ENCODE data around the gene MBP. TPM values are rescaled to one million over a fixed set of nuclear protein-coding genes. Genes with fewer than 3 reads are reported as not detected.

MBP gene
- total and polyA plus RNA-seq, 2 of the 13 experiments (the other 11 are each of a cell fraction or from before 2014, with no cell fraction given) = 5.0 to 8.5 TPM

DNA sequence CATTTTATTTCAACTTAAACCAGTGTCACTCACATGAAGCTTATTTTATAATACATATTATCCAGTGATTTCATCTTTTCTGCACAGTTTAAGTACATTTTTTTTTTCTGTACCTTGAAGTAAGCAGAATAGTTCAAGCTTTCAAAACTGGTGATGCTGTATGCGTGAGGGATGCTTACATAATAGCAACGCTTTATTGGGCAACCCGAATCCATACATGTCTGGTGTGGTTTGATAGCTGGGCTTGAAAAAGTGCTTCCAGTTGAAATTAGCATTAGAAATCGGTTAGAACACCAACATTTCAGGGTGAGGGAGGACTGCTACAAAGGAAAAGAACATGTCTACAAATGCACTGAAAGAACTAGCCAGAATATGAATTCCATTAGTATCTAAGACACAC, 117.4 kb downstream of the MBP start:
- H3K27ac ChIP-seq (ENCODE audit: extremely low read length, insufficient read depth, low read length) = no peak overlapping the region
- 90% methylated on average over 4 of the region's 4 CpGs for WGBS (ENCODE audit: low lambda C conversion rate)
- no peak overlapping the region for H3K4me3 ChIP-seq (replicated peaks in 1 of 3; ENCODE audit: insufficient read depth in 1 of 3, low read depth in 2 of 3, low read length in 3 of 3)
- TF ChIP-seq ZFP62 (CRISPR knock-in tag; IDR thresholded peaks at IDR 0.05) = no peak
- TF ChIP-seq CEBPB (IDR thresholded peaks at IDR 0.05; ENCODE audit: borderline replicate concordance, low read depth, low read length) = peak; percentile 39; the same call in 1 of the 2 replicates
- no peak for ATAC-seq
- POLR2A ChIA-PET = no interaction called here
- no peak for DNase-seq (ENCODE audit: low spot score)
- H3K79me2 ChIP-seq (ENCODE audit: insufficient read depth, low read length) = no peaks in the 10 kb centered on the region
- no TSS peak for BruUV-seq (replicated peaks)
- no peaks in the 10 kb centered on the region for H3K27me3 ChIP-seq (ENCODE audit: control insufficient read depth in 1 of 2, insufficient read depth in 2 of 2, low read length in 2 of 2)
- CTCF ChIA-PET (ENCODE audit: low intra/inter-chr PET ratio, low total read pairs) = no interaction called here
- in situ Hi-C loops (cut with HindIII; ENCODE audit: extremely low pct_ligation_motif_present, low pct_unique_long_range_greater_than_20kb) = no loop called here
- H2AFZ ChIP-seq (ENCODE audit: low read length) = no peak overlapping the region
- H3K36me3 ChIP-seq (replicated peaks in 1 of 2; ENCODE audit: control insufficient read depth in 1 of 2, insufficient read depth in 2 of 2, low read length in 2 of 2) = no peaks in the 10 kb centered on the region; a peak in 2 of 5 replicates
- intact Hi-C loops (cut with micrococcal nuclease; ENCODE audit: unreplicated experiment) = no loop called here
- H3K9ac ChIP-seq (ENCODE audit: insufficient read depth, low read depth, low read length) = no peak overlapping the region
- H4K20me1 ChIP-seq (ENCODE audit: insufficient read depth, low read length) = no peaks in the 10 kb centered on the region
- no peak overlapping the region for H3K4me2 ChIP-seq (ENCODE audit: low read depth, low read length)
- no peak for FAIRE-seq
- H3K4me1 ChIP-seq (ENCODE audit: insufficient read depth, low read length) = no peaks in the 10 kb centered on the region
- no peaks in the 10 kb centered on the region for H3K9me3 ChIP-seq (ENCODE audit: low read length)

- H3K4me3 ChIP-seq (replicated peaks in 1 of 3; ENCODE audit: insufficient read depth in 1 of 3, low read depth in 2 of 3, low read length in 3 of 3) = no peak overlapping the region
- POLR2A ChIA-PET = no interaction called here
- no peak overlapping the region for H3K27ac ChIP-seq (ENCODE audit: extremely low read length, insufficient read depth, low read length)
- H3K4me1 ChIP-seq (ENCODE audit: insufficient read depth, low read length) = no peaks in the 10 kb centered on the region
- TF ChIP-seq, protein P1, sequence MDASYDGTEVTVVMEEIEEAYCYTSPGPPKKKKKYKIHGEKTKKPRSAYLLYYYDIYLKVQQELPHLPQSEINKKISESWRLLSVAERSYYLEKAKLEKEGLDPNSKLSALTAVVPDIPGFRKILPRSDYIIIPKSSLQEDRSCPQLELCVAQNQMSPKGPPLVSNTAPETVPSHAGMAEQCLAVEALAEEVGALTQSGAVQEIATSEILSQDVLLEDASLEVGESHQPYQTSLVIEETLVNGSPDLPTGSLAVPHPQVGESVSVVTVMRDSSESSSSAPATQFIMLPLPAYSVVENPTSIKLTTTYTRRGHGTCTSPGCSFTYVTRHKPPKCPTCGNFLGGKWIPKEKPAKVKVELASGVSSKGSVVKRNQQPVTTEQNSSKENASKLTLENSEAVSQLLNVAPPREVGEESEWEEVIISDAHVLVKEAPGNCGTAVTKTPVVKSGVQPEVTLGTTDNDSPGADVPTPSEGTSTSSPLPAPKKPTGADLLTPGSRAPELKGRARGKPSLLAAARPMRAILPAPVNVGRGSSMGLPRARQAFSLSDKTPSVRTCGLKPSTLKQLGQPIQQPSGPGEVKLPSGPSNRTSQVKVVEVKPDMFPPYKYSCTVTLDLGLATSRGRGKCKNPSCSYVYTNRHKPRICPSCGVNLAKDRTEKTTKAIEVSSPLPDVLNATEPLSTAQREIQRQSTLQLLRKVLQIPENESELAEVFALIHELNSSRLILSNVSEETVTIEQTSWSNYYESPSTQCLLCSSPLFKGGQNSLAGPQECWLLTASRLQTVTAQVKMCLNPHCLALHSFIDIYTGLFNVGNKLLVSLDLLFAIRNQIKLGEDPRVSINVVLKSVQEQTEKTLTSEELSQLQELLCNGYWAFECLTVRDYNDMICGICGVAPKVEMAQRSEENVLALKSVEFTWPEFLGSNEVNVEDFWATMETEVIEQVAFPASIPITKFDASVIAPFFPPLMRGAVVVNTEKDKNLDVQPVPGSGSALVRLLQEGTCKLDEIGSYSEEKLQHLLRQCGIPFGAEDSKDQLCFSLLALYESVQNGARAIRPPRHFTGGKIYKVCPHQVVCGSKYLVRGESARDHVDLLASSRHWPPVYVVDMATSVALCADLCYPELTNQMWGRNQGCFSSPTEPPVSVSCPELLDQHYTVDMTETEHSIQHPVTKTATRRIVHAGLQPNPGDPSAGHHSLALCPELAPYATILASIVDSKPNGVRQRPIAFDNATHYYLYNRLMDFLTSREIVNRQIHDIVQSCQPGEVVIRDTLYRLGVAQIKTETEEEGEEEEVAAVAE (CRISPR knock-in tag; IDR thresholded peaks at IDR 0.05; ENCODE audit: borderline replicate concordance) = no peak
- TF ChIP-seq KDM2A (CRISPR knock-in tag; IDR thresholded peaks at IDR 0.05; ENCODE audit: borderline replicate concordance, low read depth) = no peak
- TF ChIP-seq, protein P2, sequence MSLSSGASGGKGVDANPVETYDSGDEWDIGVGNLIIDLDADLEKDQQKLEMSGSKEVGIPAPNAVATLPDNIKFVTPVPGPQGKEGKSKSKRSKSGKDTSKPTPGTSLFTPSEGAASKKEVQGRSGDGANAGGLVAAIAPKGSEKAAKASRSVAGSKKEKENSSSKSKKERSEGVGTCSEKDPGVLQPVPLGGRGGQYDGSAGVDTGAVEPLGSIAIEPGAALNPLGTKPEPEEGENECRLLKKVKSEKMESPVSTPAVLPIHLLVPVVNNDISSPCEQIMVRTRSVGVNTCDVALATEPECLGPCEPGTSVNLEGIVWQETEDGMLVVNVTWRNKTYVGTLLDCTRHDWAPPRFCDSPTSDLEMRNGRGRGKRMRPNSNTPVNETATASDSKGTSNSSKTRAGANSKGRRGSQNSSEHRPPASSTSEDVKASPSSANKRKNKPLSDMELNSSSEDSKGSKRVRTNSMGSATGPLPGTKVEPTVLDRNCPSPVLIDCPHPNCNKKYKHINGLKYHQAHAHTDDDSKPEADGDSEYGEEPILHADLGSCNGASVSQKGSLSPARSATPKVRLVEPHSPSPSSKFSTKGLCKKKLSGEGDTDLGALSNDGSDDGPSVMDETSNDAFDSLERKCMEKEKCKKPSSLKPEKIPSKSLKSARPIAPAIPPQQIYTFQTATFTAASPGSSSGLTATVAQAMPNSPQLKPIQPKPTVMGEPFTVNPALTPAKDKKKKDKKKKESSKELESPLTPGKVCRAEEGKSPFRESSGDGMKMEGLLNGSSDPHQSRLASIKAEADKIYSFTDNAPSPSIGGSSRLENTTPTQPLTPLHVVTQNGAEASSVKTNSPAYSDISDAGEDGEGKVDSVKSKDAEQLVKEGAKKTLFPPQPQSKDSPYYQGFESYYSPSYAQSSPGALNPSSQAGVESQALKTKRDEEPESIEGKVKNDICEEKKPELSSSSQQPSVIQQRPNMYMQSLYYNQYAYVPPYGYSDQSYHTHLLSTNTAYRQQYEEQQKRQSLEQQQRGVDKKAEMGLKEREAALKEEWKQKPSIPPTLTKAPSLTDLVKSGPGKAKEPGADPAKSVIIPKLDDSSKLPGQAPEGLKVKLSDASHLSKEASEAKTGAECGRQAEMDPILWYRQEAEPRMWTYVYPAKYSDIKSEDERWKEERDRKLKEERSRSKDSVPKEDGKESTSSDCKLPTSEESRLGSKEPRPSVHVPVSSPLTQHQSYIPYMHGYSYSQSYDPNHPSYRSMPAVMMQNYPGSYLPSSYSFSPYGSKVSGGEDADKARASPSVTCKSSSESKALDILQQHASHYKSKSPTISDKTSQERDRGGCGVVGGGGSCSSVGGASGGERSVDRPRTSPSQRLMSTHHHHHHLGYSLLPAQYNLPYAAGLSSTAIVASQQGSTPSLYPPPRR (CRISPR knock-in tag; IDR thresholded peaks at IDR 0.05; ENCODE audit: borderline replicate concordance) = no peak
- TF ChIP-seq TRIM24 (CRISPR knock-in tag; IDR thresholded peaks at IDR 0.05) = no peak
- TF ChIP-seq ZNF12 (CRISPR knock-in tag; IDR thresholded peaks at IDR 0.05) = no peak
- TF ChIP-seq E2F5 (CRISPR knock-in tag; conservative IDR thresholded peaks at IDR 0.05) = no peak
- H3K9me3 ChIP-seq (ENCODE audit: low read length) = no peaks in the 10 kb centered on the region
- CTCF ChIA-PET (ENCODE audit: low intra/inter-chr PET ratio, low total read pairs) = no interaction called here
- in situ Hi-C loops (cut with HindIII; ENCODE audit: extremely low pct_ligation_motif_present, low pct_unique_long_range_greater_than_20kb) = no loop called here
- no peak overlapping the region for H3K4me2 ChIP-seq (ENCODE audit: low read depth, low read length)
- FAIRE-seq = no peak
- intact Hi-C loops (cut with micrococcal nuclease; ENCODE audit: unreplicated experiment) = no loop called here
- BruUV-seq (replicated peaks) = no TSS peak
- no peaks in the 10 kb centered on the region; a peak in 2 of 5 replicates for H3K36me3 ChIP-seq (replicated peaks in 1 of 2; ENCODE audit: control insufficient read depth in 1 of 2, insufficient read depth in 2 of 2, low read length in 2 of 2)
- H3K79me2 ChIP-seq (ENCODE audit: insufficient read depth, low read length) = no peaks in the 10 kb centered on the region
- ATAC-seq = no peak
- H4K20me1 ChIP-seq (ENCODE audit: insufficient read depth, low read length) = no peaks in the 10 kb centered on the region
- H2AFZ ChIP-seq (ENCODE audit: low read length) = no peak overlapping the region
- no peak overlapping the region for H3K9ac ChIP-seq (ENCODE audit: insufficient read depth, low read depth, low read length)
- H3K27me3 ChIP-seq (ENCODE audit: control insufficient read depth in 1 of 2, insufficient read depth in 2 of 2, low read length in 2 of 2) = no peaks in the 10 kb centered on the region
- DNase-seq (ENCODE audit: low spot score) = no peak
- WGBS (ENCODE audit: low lambda C conversion rate) = 98% methylated on average over 5 of the region's 5 CpGs
These were observed 118.0 kb downstream of the MBP start for GRCh38 chr18:77014538-77014937.

All from HepG2 (cell line).